NCI-H1417 treated with DMSO at 0.1 percent for 48 hours (cell line): ENCODE measurements around the gene ZNF142.
A peak's percentile ranks its signal among the peaks of the same experiment; 100 is the strongest.

Experiments used
- DNase-seq: peaks from one replicate; lab custom pipeline; 2025; lab: John Stamatoyannopoulos, UW

The ZNF142 gene

GRCh38 chr2:218648088-218648786 lies 11.2 kb downstream of the ZNF142 start:
- peak; percentile 9 for DNase-seq

- DNase-seq, result no peak
These were observed 14.3 kb downstream of the ZNF142 start for GRCh38 chr2:218645126-218645525.

GRCh38 chr2:218644721-218645120 lies 14.7 kb downstream of the ZNF142 start:
- no peak for DNase-seq

- no peak for DNase-seq
These were observed 15.6 kb downstream of the ZNF142 start for GRCh38 chr2:218643751-218644310.

GRCh38 chr2:218642786-218643185 lies 16.6 kb downstream of the ZNF142 start:
- DNase-seq, result no peak

GRCh38 chr2:218642121-218642656 lies 17.2 kb downstream of the ZNF142 start:
- DNase-seq, result no peak

- DNase-seq, result no peak
These were observed 21.1 kb downstream of the ZNF142 start for GRCh38 chr2:218638372-218638771.

- no peak for DNase-seq
These were observed 23.7 kb downstream of the ZNF142 start for GRCh38 chr2:218635719-218636118.

- no peak for DNase-seq
These were observed 27.6 kb downstream of the ZNF142 start for GRCh38 chr2:218631837-218632236.

- DNase-seq, result no peak
These were observed 31.5 kb downstream of the ZNF142 start for GRCh38 chr2:218627939-218628338.

- DNase-seq, result no peak
These were observed 33.1 kb downstream of the ZNF142 start for GRCh38 chr2:218626369-218626768.

- DNase-seq, result no peak
These were observed 36.1 kb downstream of the ZNF142 start for GRCh38 chr2:218623366-218623705.

- DNase-seq, result no peak
These were observed 36.6 kb downstream of the ZNF142 start for GRCh38 chr2:218622606-218623365.

GRCh38 chr2:218621007-218621406 lies 38.4 kb downstream of the ZNF142 start:
- no peak for DNase-seq

- no peak for DNase-seq
These were observed 41.1 kb downstream of the ZNF142 start for GRCh38 chr2:218618102-218618860.

GRCh38 chr2:218615868-218616315 lies 43.5 kb downstream of the ZNF142 start:
- DNase-seq, result no peak

GRCh38 chr2:218607436-218608115 lies 51.8 kb downstream of the ZNF142 start, which contains the start of gene PLCD4:
Gene PLCD4 (plus strand): TSS chr2:218607899. CDS start chr2:218615740, 7,841 bp downstream.
- no peak for DNase-seq

- DNase-seq, result no peak
These were observed 54.0 kb downstream of the ZNF142 start for GRCh38 chr2:218605432-218605831.
